Thoracic aorta (tissue), 2 donors: ENCODE data around the gene ESPN. TPM values are rescaled to one million over a fixed set of nuclear protein-coding genes. Genes with fewer than 3 reads are reported as not detected.

Experiments used
- ATAC-seq: fragments of 150-250 bp; one replicate; pipeline ENCODE4 v1.8.0; 2017; ENCODE audit warnings: low read depth; ENCODE audit not compliant: insufficient number of reproducible peaks, low FRiP score
- DNase-seq: peaks from one replicate; pipeline ENCODE4 v3.0.0-alpha.2; 2020; ENCODE audit warnings: low spot score
- H3K27ac ChIP-seq, 2 donors: fragments of 200-600 bp; sonication (generic); 1 replicate in 1 of 2; 2 replicates in 1 of 2; pipeline ENCODE4 v1.5.1; 2016; ENCODE audit warnings: mild to moderate bottlenecking in 2 of 2, moderate library complexity in 2 of 2
- H3K27me3 ChIP-seq: fragments of 200-600 bp; sonication (generic); replicated peaks from 2 replicates; pipeline ENCODE4 v1.6.0; 2016; ENCODE audit warnings: mild to moderate bottlenecking; ENCODE audit not compliant: insufficient read depth
- H3K36me3 ChIP-seq: fragments of 200-600 bp; sonication (generic); one replicate; pipeline ENCODE4 v1.5.1; 2016
- H3K4me1 ChIP-seq, 2 donors: fragments of 200-600 bp; sonication (generic); 1 replicate in 1 of 2; 2 replicates in 1 of 2; pipeline versions ENCODE4 v1.5.1 to v1.6.0; 2016; ENCODE audit warnings: low read depth in 2 of 2, mild to moderate bottlenecking in 1 of 2; ENCODE audit not compliant: control insufficient read depth in 1 of 2
- H3K4me3 ChIP-seq: fragments of 200-600 bp; sonication (generic); 2 replicates; pipeline ENCODE4 v1.5.1; 2016; ENCODE audit warnings: mild to moderate bottlenecking
- H3K9me3 ChIP-seq: fragments of 200-600 bp; sonication (generic); 2 replicates; pipeline ENCODE4 v1.5.1; 2016
- total RNA-seq, 2 donors: library from RNA; depleted of rRNA; stranded (reverse); fragments of >200 nt; gene quantifications; one replicate each; pipeline versions ENCODE4 v1.1.0 to v1.2.3, GENCODE V29; 2016
- TF ChIP-seq, protein P1 (sequence below): fragments of 200-600 bp; sonication (generic); IDR thresholded peaks from one replicate; pipeline ENCODE4 v1.5.1; 2019; ENCODE audit warnings: antibody characterized with exemption

ESPN gene
- total RNA-seq, 2 donors from 2014 or later, result not detected

GRCh38 chr1:6412896-6413295 lies 11.7 kb upstream of the ESPN start:
- TF ChIP-seq, protein P1, sequence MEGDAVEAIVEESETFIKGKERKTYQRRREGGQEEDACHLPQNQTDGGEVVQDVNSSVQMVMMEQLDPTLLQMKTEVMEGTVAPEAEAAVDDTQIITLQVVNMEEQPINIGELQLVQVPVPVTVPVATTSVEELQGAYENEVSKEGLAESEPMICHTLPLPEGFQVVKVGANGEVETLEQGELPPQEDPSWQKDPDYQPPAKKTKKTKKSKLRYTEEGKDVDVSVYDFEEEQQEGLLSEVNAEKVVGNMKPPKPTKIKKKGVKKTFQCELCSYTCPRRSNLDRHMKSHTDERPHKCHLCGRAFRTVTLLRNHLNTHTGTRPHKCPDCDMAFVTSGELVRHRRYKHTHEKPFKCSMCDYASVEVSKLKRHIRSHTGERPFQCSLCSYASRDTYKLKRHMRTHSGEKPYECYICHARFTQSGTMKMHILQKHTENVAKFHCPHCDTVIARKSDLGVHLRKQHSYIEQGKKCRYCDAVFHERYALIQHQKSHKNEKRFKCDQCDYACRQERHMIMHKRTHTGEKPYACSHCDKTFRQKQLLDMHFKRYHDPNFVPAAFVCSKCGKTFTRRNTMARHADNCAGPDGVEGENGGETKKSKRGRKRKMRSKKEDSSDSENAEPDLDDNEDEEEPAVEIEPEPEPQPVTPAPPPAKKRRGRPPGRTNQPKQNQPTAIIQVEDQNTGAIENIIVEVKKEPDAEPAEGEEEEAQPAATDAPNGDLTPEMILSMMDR, result no peak
- Histone ChIP-seq H3K4me1 (no peaks in the 10 kb centered on the region), H3K27me3 (peaks cover 6% of the 10 kb centered on the region), H3K4me3 (no peak overlapping the region), H3K36me3 (no peaks in the 10 kb centered on the region), H3K9me3 (no peaks in the 10 kb centered on the region), H3K27ac (no peak overlapping the region)
- DNase-seq, result no peak
- ATAC-seq, result no peak

DNA sequence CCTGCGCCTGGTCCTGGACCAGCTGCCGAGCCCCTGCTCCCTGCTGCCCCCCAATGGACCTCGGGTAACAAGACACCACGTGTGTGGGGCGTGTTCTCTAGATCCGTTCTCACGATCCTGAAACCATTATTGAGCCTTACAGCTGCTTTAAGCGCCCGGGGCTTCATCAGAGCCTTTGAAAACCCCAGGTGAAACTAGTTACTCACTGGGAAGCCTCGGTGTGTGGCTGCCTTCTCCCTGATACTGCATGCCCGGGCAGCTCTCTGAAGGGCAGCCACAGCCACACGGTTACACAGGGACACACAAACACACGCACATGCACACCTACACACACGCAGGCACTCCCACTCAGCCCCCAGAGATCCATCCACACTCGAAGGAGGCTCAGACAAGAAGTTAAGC lies 10.1 kb upstream of the ESPN start:
- Histone ChIP-seq H3K4me1 (peaks cover 6 to 8% of the 10 kb centered on the region in 2 donors), H3K4me3 (no peak overlapping the region), H3K27ac (no peak overlapping the region), H3K36me3 (no peaks in the 10 kb centered on the region), H3K9me3 (no peaks in the 10 kb centered on the region), H3K27me3 (peaks cover 6% of the 10 kb centered on the region)
- DNase-seq (no peak), ATAC-seq (no peak)
- TF ChIP-seq, protein P1, result no peak

- no peaks in the 10 kb centered on the region for H3K9me3 ChIP-seq
- H3K36me3 ChIP-seq, result no peaks in the 10 kb centered on the region
- DNase-seq (no peak), ATAC-seq (no peak)
- H3K4me1 ChIP-seq, result peaks cover 13 to 15% of the 10 kb centered on the region in 2 donors
- no peak overlapping the region for H3K4me3 ChIP-seq
- H3K27me3 ChIP-seq, result peaks cover 6% of the 10 kb centered on the region
- TF ChIP-seq, protein P1, result no peak
- H3K27ac ChIP-seq, result no peak overlapping the region
Observed at GRCh38 chr1:6414881-6415626, 9.5 kb upstream of the ESPN start.

DNA sequence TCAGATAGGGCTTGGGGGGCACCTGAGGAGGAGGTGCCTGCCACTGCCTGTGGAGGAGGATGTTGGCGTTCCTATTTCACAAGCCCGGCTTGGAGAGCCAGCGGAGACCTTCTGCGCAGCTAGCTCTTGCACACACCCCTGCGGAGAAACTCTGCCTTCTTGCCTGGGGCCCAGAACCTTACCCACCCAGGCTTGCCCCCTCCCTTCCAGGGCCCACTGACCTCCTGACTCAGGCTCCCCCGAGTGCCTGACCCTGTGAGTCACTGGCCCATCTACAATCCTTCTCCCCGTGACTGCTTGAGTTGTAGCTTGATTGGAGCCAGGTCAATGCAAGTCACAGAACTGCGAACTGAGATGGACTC lies 8.3 kb upstream of the ESPN start:
- no peaks in the 10 kb centered on the region for H3K9me3 ChIP-seq
- H3K4me1 ChIP-seq, result peaks cover 18 to 23% of the 10 kb centered on the region in 2 donors
- peaks cover 6% of the 10 kb centered on the region for H3K27me3 ChIP-seq
- H3K36me3 ChIP-seq, result no peaks in the 10 kb centered on the region
- TF ChIP-seq, protein P1, result no peak
- DNase-seq (no peak), ATAC-seq (no peak)
- no peak overlapping the region for H3K4me3 ChIP-seq
- H3K27ac ChIP-seq, result no peak overlapping the region

DNA sequence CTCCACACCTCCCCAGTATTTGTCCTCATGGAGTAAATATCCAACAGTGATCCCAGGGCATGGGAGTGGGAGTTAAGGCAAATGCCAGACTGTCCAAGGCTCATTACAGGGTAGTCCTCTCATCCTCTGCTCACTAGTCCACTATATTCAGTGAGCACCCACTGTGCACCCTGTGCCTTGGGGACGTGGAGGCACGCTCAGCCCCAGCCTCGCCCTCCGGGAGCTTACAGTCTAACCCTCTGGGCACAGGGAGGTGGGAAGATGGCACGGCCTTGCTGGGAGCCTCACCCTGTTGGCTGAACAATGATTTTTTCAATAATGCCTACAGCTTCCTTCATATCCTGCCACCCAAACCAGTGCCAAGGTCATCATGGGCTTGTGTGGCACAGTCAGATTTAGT lies 7.7 kb upstream of the ESPN start:
- Histone ChIP-seq H3K9me3 (no peaks in the 10 kb centered on the region), H3K4me1 (peaks cover 18 to 23% of the 10 kb centered on the region in 2 donors), H3K36me3 (no peaks in the 10 kb centered on the region), H3K27ac (no peak overlapping the region), H3K27me3 (peaks cover 6% of the 10 kb centered on the region), H3K4me3 (no peak overlapping the region)
- no peak for ATAC-seq
- TF ChIP-seq, protein P1, result no peak
- no peak for DNase-seq
